NCI-H2196 treated with DMSO at 0.1 percent for 48 hours (cell line): ENCODE measurements around the gene JAZF1.

ENCODE experiments used
- DNase-seq: peaks from one replicate; lab custom pipeline; 2025; ENCODE audit not compliant: unreplicated experiment; lab: John Stamatoyannopoulos, UW

The JAZF1 gene

GRCh38 chr7:28046035-28046434 lies 134.6 kb downstream of the JAZF1 start:
- no peak for DNase-seq

GRCh38 chr7:28045592-28045991 lies 135.0 kb downstream of the JAZF1 start:
- no peak for DNase-seq

GRCh38 chr7:28044825-28045224 lies 135.8 kb downstream of the JAZF1 start:
- no peak for DNase-seq

- no peak for DNase-seq
Measured at GRCh38 chr7:28042721-28043120, 137.9 kb downstream of the JAZF1 start.

GRCh38 chr7:28041508-28042314 lies 138.9 kb downstream of the JAZF1 start:
- DNase-seq: no peak

GRCh38 chr7:28038175-28038797 lies 142.3 kb downstream of the JAZF1 start:
- DNase-seq: no peak

GRCh38 chr7:28037220-28038010 lies 143.2 kb downstream of the JAZF1 start:
- DNase-seq: no peak

- no peak for DNase-seq
Measured at GRCh38 chr7:28036696-28037095, 143.9 kb downstream of the JAZF1 start.

GRCh38 chr7:28033386-28033785 lies 147.2 kb downstream of the JAZF1 start:
- no peak for DNase-seq

- DNase-seq: no peak
Measured at GRCh38 chr7:28032738-28033380, 147.7 kb downstream of the JAZF1 start.

GRCh38 chr7:28029051-28029450 lies 151.5 kb downstream of the JAZF1 start:
- DNase-seq: no peak

GRCh38 chr7:28028471-28028870 lies 152.1 kb downstream of the JAZF1 start:
- no peak for DNase-seq

GRCh38 chr7:28026237-28026636 lies 154.4 kb downstream of the JAZF1 start:
- no peak for DNase-seq

GRCh38 chr7:28024786-28025334 lies 155.7 kb downstream of the JAZF1 start:
- no peak for DNase-seq

- peak; percentile 67 for DNase-seq
Measured at GRCh38 chr7:28020302-28020940, 160.2 kb downstream of the JAZF1 start.

GRCh38 chr7:28018856-28019465 lies 161.6 kb downstream of the JAZF1 start:
- no peak for DNase-seq

- DNase-seq: no peak
Measured at GRCh38 chr7:28018446-28018845, 162.1 kb downstream of the JAZF1 start.

- no peak for DNase-seq
Measured at GRCh38 chr7:28018020-28018419, 162.6 kb downstream of the JAZF1 start.

- no peak for DNase-seq
Measured at GRCh38 chr7:28017372-28017771, 163.2 kb downstream of the JAZF1 start.

GRCh38 chr7:28016297-28016696 lies 164.3 kb downstream of the JAZF1 start:
- DNase-seq: no peak
